GM19351 (cell line): ENCODE data around the gene CDSN.
"Not testable (repeated sequence)": the region's sequence is repeated elsewhere in the genome, so short reads cannot be mapped to it uniquely, and the experiment has no call there.

Experiments
- ATAC-seq: cut with Tn5 transposase; IDR thresholded peaks from one replicate; pipeline ENCODE4 v1.9.1; 2021; ENCODE audit warnings: mild to moderate bottlenecking, moderate library complexity; ENCODE audit not compliant: unreplicated experiment

CDSN gene

GRCh38 chr6:31087494-31088089 is 32.7 kb downstream of the CDSN start:
- no peak for ATAC-seq

- ATAC-seq, result no peak
These were observed 33.3 kb downstream of the CDSN start for GRCh38 chr6:31086788-31087440.

GRCh38 chr6:31083742-31084354 is 36.4 kb downstream of the CDSN start:
- ATAC-seq, result no peak

GRCh38 chr6:31081872-31082271 is 38.4 kb downstream of the CDSN start:
- ATAC-seq, result no peak

- no peak for ATAC-seq
These were observed 40.5 kb downstream of the CDSN start for GRCh38 chr6:31079656-31080261.

- ATAC-seq, result no peak
These were observed 43.6 kb downstream of the CDSN start for GRCh38 chr6:31076611-31077010.

GRCh38 chr6:31075528-31075927 is 44.7 kb downstream of the CDSN start:
- ATAC-seq, result no peak

- no peak for ATAC-seq
These were observed 45.8 kb downstream of the CDSN start for GRCh38 chr6:31074401-31074800.

- ATAC-seq, result no peak
These were observed 49.5 kb downstream of the CDSN start for GRCh38 chr6:31070711-31071197.

- ATAC-seq, result no peak
These were observed 51.4 kb downstream of the CDSN start for GRCh38 chr6:31068669-31069340.

- not testable (repeated sequence) for ATAC-seq
These were observed 52.2 kb downstream of the CDSN start for GRCh38 chr6:31067891-31068668.

- ATAC-seq, result not testable (repeated sequence)
These were observed 53.2 kb downstream of the CDSN start for GRCh38 chr6:31067028-31067427.

GRCh38 chr6:31065556-31065955 is 54.7 kb downstream of the CDSN start:
- no peak for ATAC-seq
